IPS DF 6.9 (cell line): ENCODE data around the gene ECI1.
A peak's percentile ranks its signal among the peaks of the same experiment; 100 is the strongest.

Experiments used
- DNase-seq: peaks from one replicate; pipeline ENCODE4 v3.0.0-alpha.2; 2013; ENCODE audit warnings: low read depth, low spot score
- H3K27ac ChIP-seq: one replicate; pipeline ENCODE4 v1.5.1; 2013; ENCODE audit warnings: low read length, control low read depth
- H3K27me3 ChIP-seq: 2 replicates; pipeline ENCODE4 v1.6.1; 2013; ENCODE audit warnings: mild to moderate bottlenecking, low read length; ENCODE audit not compliant: control insufficient read depth, insufficient read depth
- H3K36me3 ChIP-seq: 2 replicates; pipeline ENCODE4 v1.6.1; 2013; ENCODE audit warnings: low read length; ENCODE audit not compliant: control insufficient read depth, insufficient read depth
- H3K4me1 ChIP-seq: 2 replicates; pipeline ENCODE4 v1.6.1; 2013; ENCODE audit warnings: low read length; ENCODE audit not compliant: control insufficient read depth, insufficient read depth
- H3K4me3 ChIP-seq: 2 replicates; pipeline ENCODE4 v1.5.1; 2013; ENCODE audit warnings: mild to moderate bottlenecking, low read length
- H3K9me3 ChIP-seq: 2 replicates; pipeline ENCODE4 v1.6.1; 2013; ENCODE audit warnings: low read length, inconsistent platforms; ENCODE audit not compliant: control insufficient read depth, insufficient read depth
- WGBS: extraction: QIAGEN DNeasy Blood & Tissue Kit; methylation state at CpG from one replicate; pipeline ENCODE4 v1.1.7; 2013; ENCODE audit warnings: mixed read lengths, missing lambda C conversion rate; ENCODE audit not compliant: insufficient read length, insufficient coverage; 5-methylcytosine and 5-hydroxymethylcytosine counted together

ECI1 gene

GRCh38 chr16:2194852-2195321 is 56.5 kb downstream of the ECI1 start:
- Histone ChIP-seq H3K27ac (no peak overlapping the region), H3K4me1 (peaks cover 5% of the 10 kb centered on the region; the same call in 1 of the 2 replicates), H3K36me3 (no peaks in the 10 kb centered on the region), H3K4me3 (peak overlapping the region; percentile 57; the same call in 1 of the 2 replicates), H3K27me3 (peaks cover 7% of the 10 kb centered on the region; the same call in 1 of the 2 replicates), H3K9me3 (no peaks in the 10 kb centered on the region)
- WGBS, result no CpG with 5 or more reads among the region's 10 CpGs
- DNase-seq, result no peak

GRCh38 chr16:2194166-2194834 is 57.1 kb downstream of the ECI1 start:
- Histone ChIP-seq H3K27ac (no peak overlapping the region), H3K4me3 (no peak overlapping the region), H3K27me3 (peaks cover 7% of the 10 kb centered on the region; the same call in 1 of the 2 replicates), H3K9me3 (no peaks in the 10 kb centered on the region), H3K4me1 (peaks cover 5% of the 10 kb centered on the region; the same call in 1 of the 2 replicates), H3K36me3 (no peaks in the 10 kb centered on the region)
- WGBS, result no CpG with 5 or more reads among the region's 16 CpGs
- DNase-seq, result no peak

- Histone ChIP-seq H3K9me3 (no peaks in the 10 kb centered on the region), H3K27ac (no peak overlapping the region)
- no CpG with 5 or more reads among the region's 11 CpGs for whole genome bisulfite sequencing
Measured at GRCh38 chr16:2191446-2191706, 60.0 kb downstream of the ECI1 start.

GRCh38 chr16:2190659-2191445 is 60.5 kb downstream of the ECI1 start:
- Histone ChIP-seq H3K4me3 (no peak overlapping the region), H3K9me3 (no peaks in the 10 kb centered on the region), H3K27ac (no peak overlapping the region), H3K4me1 (peaks cover 5% of the 10 kb centered on the region; the same call in 1 of the 2 replicates), H3K36me3 (no peaks in the 10 kb centered on the region), H3K27me3 (no peaks in the 10 kb centered on the region)
- no CpG with 5 or more reads among the region's 25 CpGs for WGBS
- no peak for DNase-seq

More at GRCh38 chr16:2191446-2191706, 60.0 kb downstream of the ECI1 start:
- no peak for DNase-seq
- Histone ChIP-seq H3K27me3 (no peaks in the 10 kb centered on the region), H3K36me3 (no peaks in the 10 kb centered on the region), H3K4me1 (peaks cover 5% of the 10 kb centered on the region; the same call in 1 of the 2 replicates), H3K4me3 (no peak overlapping the region)

- DNase-seq, result no peak
- Histone ChIP-seq H3K27me3 (no peaks in the 10 kb centered on the region), H3K27ac (no peak overlapping the region), H3K4me1 (no peaks in the 10 kb centered on the region), H3K36me3 (no peaks in the 10 kb centered on the region), H3K9me3 (no peaks in the 10 kb centered on the region), H3K4me3 (no peak overlapping the region)
- WGBS, result no CpG with 5 or more reads among the region's 24 CpGs
Measured at GRCh38 chr16:2190002-2190658, 61.3 kb downstream of the ECI1 start.
